Measurements from ENCODE around the gene FNDC11.

DNA sequence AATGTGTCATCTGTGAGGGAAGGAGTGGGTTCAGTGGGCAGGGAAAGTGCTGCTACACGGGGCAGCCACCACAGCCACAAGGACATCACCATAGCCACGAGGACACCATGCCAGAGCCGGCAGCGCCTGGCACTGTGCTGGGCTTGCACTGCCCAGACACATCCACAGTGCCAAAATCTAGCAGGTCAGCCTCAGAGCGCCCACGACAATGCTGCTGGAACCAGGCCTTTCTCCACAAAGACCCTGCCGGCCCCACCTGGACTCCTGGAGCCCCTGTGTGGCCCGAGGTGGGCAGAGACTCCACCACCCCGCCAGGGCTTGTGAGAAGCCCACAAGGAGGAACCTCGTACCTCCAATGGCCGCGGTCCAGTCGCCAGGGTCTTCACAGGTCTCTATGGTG lies 38.7 kb downstream of the FNDC11 start:
- TF ChIP-seq, protein P1, sequence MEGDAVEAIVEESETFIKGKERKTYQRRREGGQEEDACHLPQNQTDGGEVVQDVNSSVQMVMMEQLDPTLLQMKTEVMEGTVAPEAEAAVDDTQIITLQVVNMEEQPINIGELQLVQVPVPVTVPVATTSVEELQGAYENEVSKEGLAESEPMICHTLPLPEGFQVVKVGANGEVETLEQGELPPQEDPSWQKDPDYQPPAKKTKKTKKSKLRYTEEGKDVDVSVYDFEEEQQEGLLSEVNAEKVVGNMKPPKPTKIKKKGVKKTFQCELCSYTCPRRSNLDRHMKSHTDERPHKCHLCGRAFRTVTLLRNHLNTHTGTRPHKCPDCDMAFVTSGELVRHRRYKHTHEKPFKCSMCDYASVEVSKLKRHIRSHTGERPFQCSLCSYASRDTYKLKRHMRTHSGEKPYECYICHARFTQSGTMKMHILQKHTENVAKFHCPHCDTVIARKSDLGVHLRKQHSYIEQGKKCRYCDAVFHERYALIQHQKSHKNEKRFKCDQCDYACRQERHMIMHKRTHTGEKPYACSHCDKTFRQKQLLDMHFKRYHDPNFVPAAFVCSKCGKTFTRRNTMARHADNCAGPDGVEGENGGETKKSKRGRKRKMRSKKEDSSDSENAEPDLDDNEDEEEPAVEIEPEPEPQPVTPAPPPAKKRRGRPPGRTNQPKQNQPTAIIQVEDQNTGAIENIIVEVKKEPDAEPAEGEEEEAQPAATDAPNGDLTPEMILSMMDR (IDR thresholded peaks at IDR 0.05) = no peak
- no peak for TF ChIP-seq ZFX (IDR thresholded peaks at IDR 0.05; ENCODE audit: borderline replicate concordance)
